HCT116 (cell line): ENCODE data around the gene DPP9. TPM values are rescaled to one million over a fixed set of nuclear protein-coding genes. Genes with fewer than 3 reads are reported as not detected.

Experiments used
- ATAC-seq: fragments of 200-7000 bp; cut with Tn5 transposase; 2 replicates; pipeline ENCODE4 v1.9.1; 2020; ENCODE audit warnings: mild to moderate bottlenecking, moderate library complexity
- Bru-seq: library from RNA; stranded (reverse); fragments of 400-500 nt; gene quantifications from one replicate; lab custom pipeline; 2021; lab: Mats Ljungman, UMichigan
- BruChase-seq, 2 experiments: library from RNA; stranded (reverse); fragments of 400-500 nt; gene quantifications; one replicate each; lab custom pipeline; 2021; lab: Mats Ljungman, UMichigan
- BruUV-seq: library from RNA; stranded (reverse); fragments of 400-500 nt; replicated peaks from 2 replicates; lab custom pipeline; 2021; lab: Mats Ljungman, UMichigan
- CTCF ChIA-PET: fragments of 300-600 bp; sonication (Branson Sonifier 250); formaldehyde crosslinking; loops from one replicate; lab custom pipeline; 2021; ENCODE audit warnings: antibody characterized with exemption; lab: Charles Lee
- POLR2A ChIA-PET: fragments of 300-600, 350-600 bp; sonication (Branson Sonifier 250); formaldehyde crosslinking; loops from one replicate; lab custom pipeline; 2021; ENCODE audit warnings: antibody characterized with exemption; lab: Charles Lee
- RAD21 ChIA-PET, 2 experiments: fragments of 300-600 bp; sonication (Branson Sonifier 250); formaldehyde crosslinking; loops; one replicate each; lab custom pipeline; 2023; ENCODE audit warnings: low total read pairs in 2 of 2; ENCODE audit not compliant: uncharacterized antibody in 2 of 2, unreplicated experiment in 2 of 2, low non-redundant PET in 1 of 2; lab: Charles Lee
- DNase-seq: peaks from one replicate; pipeline ENCODE4 v3.0.0-alpha.2; 2010; ENCODE audit warnings: low read depth, low spot score
- H2AFZ ChIP-seq: fragments of 200-600 bp; shearing (Covaris generic), sonication (generic); 2 replicates; pipeline ENCODE4 v1.6.1; 2017; ENCODE audit warnings: low read depth, mixed run types, mixed read lengths, antibody characterized with exemption, low read length; ENCODE audit not compliant: poor library complexity, severe bottlenecking
- H3K27ac ChIP-seq: 2 replicates; pipeline ENCODE4 v1.5.1; 2012; ENCODE audit warnings: low read depth, low read length
- H3K27me3 ChIP-seq: fragments of 200-600 bp; sonication (generic); 2 replicates; pipeline ENCODE4 v1.6.1; 2016; ENCODE audit warnings: mixed run types, low read length, mixed read lengths; ENCODE audit not compliant: insufficient read depth
- H3K36me3 ChIP-seq, 2 experiments: fragments of 200-500 bp in 1 of 2; fragments of 200-600 bp in 1 of 2; sonication (Bioruptor generic) in 1 of 2; sonication (generic) in 1 of 2; 2 replicates each; pipeline versions ENCODE4 v1.5.1 to v1.6.1; 2014 to 2016; ENCODE audit warnings: low read length in 2 of 2, inconsistent platforms in 1 of 2, mixed read lengths in 1 of 2, mixed run types in 1 of 2; ENCODE audit not compliant: insufficient read depth in 2 of 2, control insufficient read depth in 1 of 2
- H3K4me1 ChIP-seq, 2 experiments: fragments of 200-600 bp in 1 of 2; sonication (generic) in 1 of 2; 2 replicates each; pipeline versions ENCODE4 v1.5.1 to v1.6.1; 2012 to 2017; ENCODE audit warnings: low read length in 2 of 2, inconsistent platforms in 1 of 2, mild to moderate bottlenecking in 1 of 2, mixed read lengths in 1 of 2, mixed run types in 1 of 2, moderate library complexity in 1 of 2; ENCODE audit not compliant: insufficient read depth in 2 of 2, control insufficient read depth in 1 of 2
- H3K4me2 ChIP-seq: fragments of 200-600 bp; sonication (generic); 2 replicates; pipeline ENCODE4 v1.6.1; 2017; ENCODE audit warnings: mixed run types, low read length, mixed read lengths
- H3K4me3 ChIP-seq, 2 experiments: fragments of 200-600 bp in 1 of 2; sonication (generic) in 1 of 2; replicated peaks in 1 of 2; 2 replicates each; pipeline ENCODE4 v1.5.1; 2011 to 2016; ENCODE audit warnings: low read length in 2 of 2, control low read depth in 1 of 2, low read depth in 1 of 2, mild to moderate bottlenecking in 1 of 2, mixed read lengths in 1 of 2, mixed run types in 1 of 2
- H3K79me2 ChIP-seq: fragments of 200-600 bp; sonication (generic); 2 replicates; pipeline ENCODE4 v1.6.1; 2017; ENCODE audit warnings: mild to moderate bottlenecking, mixed run types, low read length, moderate library complexity, mixed read lengths; ENCODE audit not compliant: insufficient read depth
- H3K9ac ChIP-seq: fragments of 200-600 bp; sonication (generic); 2 replicates; pipeline ENCODE4 v1.6.1; 2016; ENCODE audit warnings: low read length, mixed read lengths
- H3K9me2 ChIP-seq: fragments of 200-600 bp; sonication (generic), shearing (Covaris generic); 2 replicates; pipeline ENCODE4 v1.6.1; 2017; ENCODE audit warnings: mixed run types, mild to moderate bottlenecking, moderate library complexity; ENCODE audit not compliant: insufficient read depth
- H3K9me3 ChIP-seq, 2 experiments: fragments of 200-500 bp in 1 of 2; fragments of 200-600 bp in 1 of 2; sonication (Bioruptor generic) in 1 of 2; sonication (generic) in 1 of 2; 2 replicates each; pipeline ENCODE4 v1.6.1; 2014 to 2017; ENCODE audit warnings: low read length in 2 of 2, mixed read lengths in 2 of 2, inconsistent platforms in 1 of 2, low read depth in 1 of 2, mild to moderate bottlenecking in 1 of 2, mixed run types in 1 of 2, moderate library complexity in 1 of 2; ENCODE audit not compliant: control insufficient read depth in 1 of 2, insufficient read depth in 1 of 2
- H4K20me1 ChIP-seq: fragments of 200-600 bp; sonication (generic), shearing (Covaris generic); 2 replicates; pipeline ENCODE4 v1.6.1; 2017; ENCODE audit warnings: mixed run types, mild to moderate bottlenecking, moderate library complexity; ENCODE audit not compliant: insufficient read depth
- ATF3 ChIP-seq: IDR thresholded peaks from 2 replicates; pipeline ENCODE4 v1.6.1; 2012
- CEBPB ChIP-seq: IDR thresholded peaks from 2 replicates; pipeline ENCODE4 v1.6.1; 2012; ENCODE audit warnings: low read depth
- CTCF ChIP-seq, 3 experiments: fragments of 200-600 bp in 1 of 3; sonication (generic) in 1 of 3; IDR thresholded peaks in 2 of 3; conservative IDR thresholded peaks in 1 of 3; 2 replicates each; pipeline ENCODE4 v1.5.1; 2012 to 2017; ENCODE audit warnings: low read depth in 2 of 3, low read length in 2 of 3, antibody characterized with exemption in 1 of 3, borderline replicate concordance in 1 of 3, control low read depth in 1 of 3, mild to moderate bottlenecking in 1 of 3, mixed read lengths in 1 of 3, mixed run types in 1 of 3, moderate library complexity in 1 of 3; ENCODE audit not compliant: insufficient read depth in 1 of 3
- EGR1 ChIP-seq: IDR thresholded peaks from 2 replicates; pipeline ENCODE4 v1.6.1; 2012; ENCODE audit warnings: low read depth
- EZH2 ChIP-seq: fragments of 200-600 bp; sonication (generic); IDR thresholded peaks from 2 replicates; pipeline ENCODE4 v1.6.1; 2017; ENCODE audit warnings: antibody characterized with exemption, mixed run types
- EZH2phosphoT487 ChIP-seq: fragments of 200-600 bp; IDR thresholded peaks from 2 replicates; pipeline ENCODE4 v1.6.1; 2018; ENCODE audit warnings: antibody characterized with exemption, borderline replicate concordance
- FOSL1 ChIP-seq: IDR thresholded peaks from 2 replicates; pipeline ENCODE4 v1.6.1; 2012; ENCODE audit warnings: low read depth
- JUND ChIP-seq: IDR thresholded peaks from 2 replicates; pipeline ENCODE4 v1.6.1; 2012
- POLR2A ChIP-seq: IDR thresholded peaks from 2 replicates; pipeline ENCODE4 v1.7.0; 2011; ENCODE audit warnings: borderline replicate concordance; ENCODE audit not compliant: insufficient read depth, insufficient read length; ENCODE audit errors: extremely low read depth
- POLR2AphosphoS5 ChIP-seq: IDR thresholded peaks from 2 replicates; pipeline ENCODE4 v1.6.1; 2011; ENCODE audit warnings: mild to moderate bottlenecking, low read depth, low read length, moderate library complexity
- RAD21 ChIP-seq: IDR thresholded peaks from 2 replicates; pipeline ENCODE4 v1.6.1; 2012; ENCODE audit warnings: low read depth, mild to moderate bottlenecking
- REST ChIP-seq: IDR thresholded peaks from 2 replicates; pipeline ENCODE4 v1.6.1; 2012; ENCODE audit warnings: low read depth
- SIN3A ChIP-seq: IDR thresholded peaks from 2 replicates; pipeline ENCODE4 v1.6.1; 2012; ENCODE audit warnings: low read depth
- SP1 ChIP-seq: IDR thresholded peaks from 2 replicates; pipeline ENCODE4 v1.6.1; 2012; ENCODE audit warnings: low read depth
- TCF7L2 ChIP-seq: IDR thresholded peaks from 2 replicates; pipeline ENCODE4 v1.7.0; 2011; ENCODE audit warnings: borderline replicate concordance, inconsistent platforms; ENCODE audit not compliant: insufficient read depth, insufficient read length; ENCODE audit errors: extremely low read depth
- YY1 ChIP-seq: IDR thresholded peaks from 2 replicates; pipeline ENCODE4 v1.6.1; 2011; ENCODE audit warnings: low read length, low read depth, moderate library complexity, mild to moderate bottlenecking; ENCODE audit not compliant: insufficient replicate concordance; ENCODE audit errors: extremely low read depth
- ZFX ChIP-seq: fragments of 450-650 bp; IDR thresholded peaks from 2 replicates; pipeline ENCODE4 v1.6.1; 2017
- ZNF274 ChIP-seq: fragments of 200-500 bp; sonication (Bioruptor generic); IDR thresholded peaks from 2 replicates; pipeline ENCODE4 v1.6.1; 2014; ENCODE audit warnings: mild to moderate bottlenecking, low read depth, low read length, inconsistent platforms
- intact Hi-C: fragments of 100-400 bp; cut with micrococcal nuclease; formaldehyde crosslinking; loops from 2 replicates; pipeline ENCODE4 v1.10.0; 2022
- long read RNA-seq: library from polyadenylated mRNA; unstranded; transcript quantifications from one replicate; pipeline ENCODE4 v2.0.0, GENCODE V29; 2021; ENCODE audit not compliant: unreplicated experiment
- polyA plus RNA-seq: library from polyadenylated mRNA; unstranded; fragments of >200 nt; gene quantifications from 2 replicates; pipeline ENCODE4 v1.2.1, GENCODE V29; 2012; ENCODE audit warnings: missing spikeins
- total RNA-seq: library from RNA; stranded (reverse); gene quantifications from one replicate; pipeline ENCODE4 v1.2.1, GENCODE V29; 2021; ENCODE audit not compliant: unreplicated experiment

Gene DPP9
- total RNA-seq (67.6 TPM), Bru-seq, nascent RNA (percentile 70 among the genes with signal in this experiment), BruChase-seq, experiment 1, labeled RNA remaining after a 6-hour chase (percentile 85 among the genes with signal in this experiment), BruChase-seq, experiment 2, labeled RNA remaining after a 2-hour chase (percentile 71 among the genes with signal in this experiment)
- polyA plus RNA-seq: 48.1 and 49.6 TPM in 2 replicates
- long read RNA-seq, full-length matches to known transcripts: 22 of 117 reads
- long read RNA-seq, partial matches to known transcripts: 49 of 117 reads
- long read RNA-seq, other reads (novel, unspliced or antisense): 46 of 117 reads

- POLR2A ChIA-PET: interaction anchor here (1.4 kb wide), 1 partner anchor 11 kb away, joined by 4 read pairs; no protein-coding TSS in a partner anchor
- BruUV-seq: no TSS peak
- TF ChIP-seq ATF3 (no peak; the same call in 1 of the 2 replicates), CTCF (IDR thresholded peaks at IDR 0.05 in 2 of 3, conservative IDR thresholded peaks at IDR 0.05 in 1 of 3; ENCODE audit: borderline replicate concordance in 1 of 3, insufficient read depth in 1 of 3, low read depth in 2 of 3, low read length in 2 of 3) (no peak), ZFX (peak; percentile 76; the same call in 1 of the 2 replicates), POLR2A (no peak), ZNF274 (no peak), SIN3A (no peak), EZH2 (no peak), TCF7L2 (peak; percentile 84), SP1 (peak; percentile 96), CEBPB (no peak), FOSL1 (no peak), REST (no peak), POLR2AphosphoS5 (peak; percentile 68), JUND (peak; percentile 91), YY1 (no peak), EGR1 (no peak; the same call in none of the 2 replicates), EZH2phosphoT487 (no peak), RAD21 (no peak; the same call in none of the 2 replicates)
These were observed at the start of gene DPP9 for GRCh38 chr19:4723595-4724514. Gene DPP9 (minus strand): TSS chr19:4723842. CDS start chr19:4719906, 3,936 bp downstream.

More at GRCh38 chr19:4723595-4724514, at the start of gene DPP9:
- ChIA-PET CTCF (interaction anchor here (1.0 kb wide), 1 partner anchor 67 kb away, joined by 13 read pairs; the partner anchor contains the start of gene FEM1A), RAD21 (interaction anchor here in 1 of 2 experiments (0.6 kb wide), 1 partner anchor 56 kb away, joined by 3 read pairs; no protein-coding TSS in a partner anchor)
- DNase-seq: peak; percentile 98
- peaks cover 42% of the 10 kb centered on the region for H3K79me2 ChIP-seq
- peak within 1 kb of the TSS; percentile 98 for H3K9ac ChIP-seq
- H4K20me1 ChIP-seq: no peaks in the 10 kb centered on the region
- H3K4me3 ChIP-seq: peak within 1 kb of the TSS; percentile 90 to 100
- peaks cover 25 to 43% of the 10 kb centered on the region in 2 experiments for H3K4me1 ChIP-seq
- H3K9me2 ChIP-seq: no peaks in the 10 kb centered on the region
- H2AFZ ChIP-seq: peak within 1 kb of the TSS; percentile 92
- no peaks in the 10 kb centered on the region for H3K9me3 ChIP-seq
- H3K27me3 ChIP-seq: no peaks in the 10 kb centered on the region
- peak within 1 kb of the TSS; percentile 85 for H3K27ac ChIP-seq
- peaks cover 5 to 18% of the 10 kb centered on the region in 2 experiments; a peak in 2 of 4 replicates for H3K36me3 ChIP-seq
- intact Hi-C loops: loop anchor here (2.0 to 10.0 kb wide), 2 partner anchors 67 to 251 kb away; partner anchors contain the start of gene FEM1A
- peak; percentile 84 for ATAC-seq
- H3K4me2 ChIP-seq: peak within 1 kb of the TSS; percentile 96
